Measurements from ENCODE around the gene CEP83. TPM values are rescaled to one million over a fixed set of nuclear protein-coding genes. Genes with fewer than 3 reads are reported as not detected.
A peak's percentile ranks its signal among the peaks of the same experiment; 100 is the strongest.

The CEP83 gene
- total RNA-seq, 6 experiments from 2014 or later, result 7.2 to 8.8 (median 7.8) TPM

GRCh38 chr12:94488463-94488862 is 28.8 kb upstream of the CEP83 start:
- TF ChIP-seq CTCF (IDR thresholded peaks at IDR 0.05), result no peak
- no peaks in the 10 kb centered on the region for H3K4me1 Mint-ChIP-seq (ENCODE audit: low read depth)
- peaks cover 7% of the 10 kb centered on the region for H3K27me3 Mint-ChIP-seq (ENCODE audit: insufficient read depth)
- H3K27ac Mint-ChIP-seq, result no peak overlapping the region
- no peak for DNase-seq
- no peaks in the 10 kb centered on the region for H3K9me3 Mint-ChIP-seq
- no peaks in the 10 kb centered on the region for H3K36me3 Mint-ChIP-seq (ENCODE audit: low read depth)
- no peak overlapping the region for H3K4me3 Mint-ChIP-seq

- Mint-ChIP-seq H3K27me3 (ENCODE audit: insufficient read depth) (peaks cover 9% of the 10 kb centered on the region), H3K36me3 (ENCODE audit: low read depth) (no peaks in the 10 kb centered on the region), H3K4me3 (no peak overlapping the region), H3K27ac (no peak overlapping the region), H3K4me1 (ENCODE audit: low read depth) (no peaks in the 10 kb centered on the region), H3K9me3 (no peaks in the 10 kb centered on the region)
- TF ChIP-seq CTCF (IDR thresholded peaks at IDR 0.05), result no peak
- DNase-seq, result no peak
Observed at GRCh38 chr12:94481734-94482133, 22.1 kb upstream of the CEP83 start.

GRCh38 chr12:94469522-94469921 is 9.9 kb upstream of the CEP83 start:
- Mint-ChIP-seq H3K4me3 (no peak overlapping the region), H3K27me3 (ENCODE audit: insufficient read depth) (peaks cover 21% of the 10 kb centered on the region), H3K36me3 (ENCODE audit: low read depth) (no peaks in the 10 kb centered on the region), H3K4me1 (ENCODE audit: low read depth) (no peaks in the 10 kb centered on the region), H3K27ac (no peak overlapping the region), H3K9me3 (no peaks in the 10 kb centered on the region)
- TF ChIP-seq CTCF (IDR thresholded peaks at IDR 0.05), result no peak
- no peak for DNase-seq

- H3K27ac Mint-ChIP-seq, result peak overlapping the region; percentile 98
- H3K4me3 Mint-ChIP-seq, result peak overlapping the region; percentile 98
- peaks cover 26% of the 10 kb centered on the region for H3K4me1 Mint-ChIP-seq (ENCODE audit: low read depth)
- no peaks in the 10 kb centered on the region; the same call in none of the 2 replicates for H3K27me3 Mint-ChIP-seq (ENCODE audit: insufficient read depth)
- TF ChIP-seq CTCF (IDR thresholded peaks at IDR 0.05), result no peak
- H3K36me3 Mint-ChIP-seq (ENCODE audit: low read depth), result peaks cover 5% of the 10 kb centered on the region; the same call in 1 of the 2 replicates
- H3K9me3 Mint-ChIP-seq, result no peaks in the 10 kb centered on the region
- no peak for DNase-seq
Observed at GRCh38 chr12:94460616-94460959, 921 bp upstream of the CEP83 start.

GRCh38 chr12:94458877-94459727 is 565 bp downstream of the CEP83 start:
- Mint-ChIP-seq H3K27me3 (ENCODE audit: insufficient read depth) (no peaks in the 10 kb centered on the region; the same call in none of the 2 replicates), H3K36me3 (ENCODE audit: low read depth) (peaks cover 16% of the 10 kb centered on the region), H3K27ac (peak overlapping the region; percentile 98), H3K9me3 (no peaks in the 10 kb centered on the region), H3K4me1 (ENCODE audit: low read depth) (peaks cover 26% of the 10 kb centered on the region), H3K4me3 (peak overlapping the region; percentile 98)
- no peak for TF ChIP-seq CTCF (IDR thresholded peaks at IDR 0.05)
- peak; percentile 32 for DNase-seq

All from HFFc6 (cell line).